Esophagus muscularis mucosa (tissue), 4 donors: ENCODE data around the gene CAPZA2. TPM values are rescaled to one million over a fixed set of nuclear protein-coding genes. Genes with fewer than 3 reads are reported as not detected.
A peak's percentile ranks its signal among the peaks of the same experiment; 100 is the strongest.

ENCODE experiments used
- DNase-seq: peaks from one replicate; pipeline ENCODE4 v3.0.0-alpha.2; 2017; ENCODE audit errors: extremely low spot score
- H3K27ac ChIP-seq, 4 donors: fragments of 200-600 bp; sonication (generic); replicated peaks in 1 of 4; 1 replicate in 3 of 4; 2 replicates in 1 of 4; pipeline ENCODE4 v1.5.1; 2016 to 2019; ENCODE audit warnings: mild to moderate bottlenecking in 1 of 4
- H3K27me3 ChIP-seq, 4 donors: fragments of 200-600 bp; sonication (generic); one replicate each; pipeline versions ENCODE4 v1.5.1 to v1.6.0; 2016 to 2019
- H3K36me3 ChIP-seq, 4 donors: fragments of 200-600 bp; sonication (generic); one replicate each; pipeline ENCODE4 v1.5.1; 2016 to 2019
- H3K4me1 ChIP-seq, 4 donors: fragments of 200-600 bp; sonication (generic); one replicate each; pipeline ENCODE4 v1.5.1; 2016 to 2019
- H3K4me3 ChIP-seq, 4 donors: fragments of 200-600 bp; sonication (generic); 1 replicate in 2 of 4; 2 replicates in 2 of 4; pipeline ENCODE4 v1.5.1; 2016 to 2019; ENCODE audit warnings: mild to moderate bottlenecking in 4 of 4, moderate library complexity in 1 of 4
- H3K9me3 ChIP-seq, 4 donors: fragments of 200-600 bp; sonication (generic); 1 replicate in 3 of 4; 2 replicates in 1 of 4; pipeline ENCODE4 v1.5.1; 2016 to 2019
- CTCF ChIP-seq, 3 experiments: fragments of 200-600 bp in 2 of 3; fragments of 450-650 bp in 1 of 3; sonication (generic) in 2 of 3; IDR thresholded peaks; one replicate each; pipeline ENCODE4 v1.5.1; 2017 to 2019; ENCODE audit warnings: antibody characterized with exemption in 3 of 3, mild to moderate bottlenecking in 2 of 3, moderate library complexity in 1 of 3
- EP300 ChIP-seq: sonication (generic); formaldehyde crosslinking; IDR thresholded peaks from one replicate; pipeline ENCODE4 v1.6.1; 2017; ENCODE audit warnings: antibody characterized with exemption
- POLR2A ChIP-seq: fragments of 450-650 bp; IDR thresholded peaks from one replicate; pipeline ENCODE4 v1.6.1; 2017; ENCODE audit warnings: antibody characterized with exemption, moderate library complexity, mild to moderate bottlenecking, low read depth
- POLR2AphosphoS5 ChIP-seq, 2 donors: sonication (generic); formaldehyde crosslinking; IDR thresholded peaks; one replicate each; pipeline ENCODE4 v1.6.1; 2017; ENCODE audit warnings: antibody characterized with exemption in 2 of 2
- WGBS: methylation state at CpG from one replicate; pipeline ENCODE4 v1.1.5; 2018; 5-methylcytosine and 5-hydroxymethylcytosine counted together
- intact Hi-C: fragments of 100-400 bp; cut with DNase I; formaldehyde crosslinking; loops from one replicate; pipeline ENCODE4 v1.15.1; 2023
- total RNA-seq, 4 donors: library from RNA; depleted of rRNA; stranded (reverse); fragments of >200 nt; gene quantifications; one replicate each; pipeline versions ENCODE4 v1.1.0 to v1.2.1, GENCODE V29; 2016

Gene CAPZA2
- total RNA-seq, 4 donors from 2014 or later: 167 to 223 (median 195) TPM

GRCh38 chr7:116912269-116912909 lies 50.0 kb downstream of the CAPZA2 start:
- Histone ChIP-seq H3K4me3 (no peak overlapping the region), H3K4me1 (no peaks in the 10 kb centered on the region), H3K9me3 (no peaks in the 10 kb centered on the region), H3K27me3 (no peaks in the 10 kb centered on the region), H3K36me3 (peaks cover 49 to 85% (median 64%) of the 10 kb centered on the region in 4 donors), H3K27ac (no peak overlapping the region)
- WGBS: 100% methylated on average over 1 of the region's 1 CpG
- no peak for TF ChIP-seq POLR2AphosphoS5 (IDR thresholded peaks at IDR 0.05)
- TF ChIP-seq EP300: no peak
- TF ChIP-seq POLR2A: no peak
- TF ChIP-seq CTCF (IDR thresholded peaks at IDR 0.05): no peak
- intact Hi-C loops: no loop called here
- DNase-seq: no peak

GRCh38 chr7:116918704-116919103 lies 56.3 kb downstream of the CAPZA2 start:
- WGBS: 93% methylated on average over 3 of the region's 3 CpGs
- intact Hi-C loops: no loop called here
- DNase-seq: no peak
- Histone ChIP-seq H3K27ac (no peak overlapping the region), H3K9me3 (no peaks in the 10 kb centered on the region), H3K27me3 (no peaks in the 10 kb centered on the region), H3K36me3 (peaks cover 15 to 76% (median 54%) of the 10 kb centered on the region in 4 donors), H3K4me3 (no peak overlapping the region), H3K4me1 (no peaks in the 10 kb centered on the region)
- TF ChIP-seq POLR2A (no peak), CTCF (IDR thresholded peaks at IDR 0.05) (no peak), EP300 (no peak), POLR2AphosphoS5 (IDR thresholded peaks at IDR 0.05) (no peak)

GRCh38 chr7:116920359-116920758 lies 58.0 kb downstream of the CAPZA2 start:
- no peaks in the 10 kb centered on the region for H3K4me1 ChIP-seq
- no peak for DNase-seq
- H3K27me3 ChIP-seq: no peaks in the 10 kb centered on the region
- H3K36me3 ChIP-seq: peaks cover 8 to 60% (median 43%) of the 10 kb centered on the region in 4 donors
- intact Hi-C loops: no loop called here
- no peak for TF ChIP-seq EP300
- TF ChIP-seq POLR2AphosphoS5 (IDR thresholded peaks at IDR 0.05): no peak
- no peak for TF ChIP-seq CTCF (IDR thresholded peaks at IDR 0.05)
- no peak overlapping the region for H3K4me3 ChIP-seq
- H3K9me3 ChIP-seq: no peaks in the 10 kb centered on the region
- H3K27ac ChIP-seq: no peak overlapping the region

GRCh38 chr7:116922545-116922944 lies 60.2 kb downstream of the CAPZA2 start:
- DNase-seq: no peak
- Histone ChIP-seq H3K4me3 (no peak overlapping the region), H3K27me3 (no peaks in the 10 kb centered on the region), H3K27ac (no peak overlapping the region), H3K9me3 (no peaks in the 10 kb centered on the region), H3K36me3 (peaks cover 0 to 39% (median 24%) of the 10 kb centered on the region in 4 donors), H3K4me1 (no peaks in the 10 kb centered on the region)
- WGBS: 71% methylated on average over 5 of the region's 5 CpGs
- intact Hi-C loops: no loop called here
- peak in 1 of 2 donors; percentile 3 for TF ChIP-seq POLR2AphosphoS5 (IDR thresholded peaks at IDR 0.05)
- TF ChIP-seq CTCF (IDR thresholded peaks at IDR 0.05): no peak

- Histone ChIP-seq H3K27ac (no peak overlapping the region), H3K9me3 (no peaks in the 10 kb centered on the region), H3K4me3 (no peak overlapping the region), H3K4me1 (no peaks in the 10 kb centered on the region), H3K27me3 (no peaks in the 10 kb centered on the region), H3K36me3 (peaks cover 0 to 18% (median 9%) of the 10 kb centered on the region in 4 donors)
- TF ChIP-seq CTCF (IDR thresholded peaks at IDR 0.05): no peak
- no peak for TF ChIP-seq POLR2AphosphoS5 (IDR thresholded peaks at IDR 0.05)
- TF ChIP-seq POLR2A: no peak
- no peak for TF ChIP-seq EP300
- WGBS: 77% methylated on average over 5 of the region's 5 CpGs
- intact Hi-C loops: no loop called here
- no peak for DNase-seq
These were observed 62.4 kb downstream of the CAPZA2 start for GRCh38 chr7:116924741-116925140.
